SKM-1 treated with dmso at 0.1 percent for 144 hours (cell line): ENCODE results near the gene XPNPEP1.

ENCODE experiments used
- DNase-seq: peaks from one replicate; lab custom pipeline; 2025; ENCODE audit not compliant: unreplicated experiment; lab: John Stamatoyannopoulos, UW

The XPNPEP1 gene

GRCh38 chr10:109820620-109821405, 102.5 kb downstream of the XPNPEP1 start:
- DNase-seq = no peak

GRCh38 chr10:109819807-109820206, 103.5 kb downstream of the XPNPEP1 start:
- DNase-seq = no peak
